Lower lobe of right lung (tissue), 2 donors: ENCODE data around the gene MPPED1. TPM values are rescaled to one million over a fixed set of nuclear protein-coding genes. Genes with fewer than 3 reads are reported as not detected.

Source experiments
- ATAC-seq, 2 donors: fragments of 200-7000 bp; cut with Tn5 transposase; one replicate each; pipeline ENCODE4 v1.9.1; 2020 to 2022; ENCODE audit warnings: mild to moderate bottlenecking in 2 of 2, moderate library complexity in 2 of 2
- DNase-seq: peaks from one replicate; pipeline ENCODE4 v3.0.0-alpha.2; 2020
- H3K27ac ChIP-seq: fragments of 200-600 bp; one replicate; pipeline ENCODE4 v1.8.0; 2022
- H3K27me3 ChIP-seq: fragments of 200-600 bp; one replicate; pipeline ENCODE4 v1.8.0; 2022; ENCODE audit warnings: low read depth
- H3K36me3 ChIP-seq: fragments of 200-600 bp; one replicate; pipeline ENCODE4 v1.8.0; 2022; ENCODE audit warnings: mild to moderate bottlenecking
- H3K4me1 ChIP-seq: fragments of 200-600 bp; one replicate; pipeline ENCODE4 v1.8.0; 2022
- H3K4me3 ChIP-seq: fragments of 200-600 bp; one replicate; pipeline ENCODE4 v1.8.0; 2022; ENCODE audit warnings: mild to moderate bottlenecking
- H3K9me3 ChIP-seq: fragments of 200-600 bp; one replicate; pipeline ENCODE4 v1.8.0; 2022
- intact Hi-C: fragments of 100-400 bp; cut with DNase I; formaldehyde crosslinking; loops from one replicate; pipeline ENCODE4 v1.11.0; 2022
- total RNA-seq: library from RNA; stranded (reverse); fragmentation: NEBNext Ultra II Directional; extraction: Animal tissue kit (Norgen Biotek cat#: 25700); gene quantifications from one replicate; pipeline ENCODE4 v1.2.1, GENCODE V29; 2021
- TF ChIP-seq, protein P1 (sequence below): fragments of 200-600 bp; IDR thresholded peaks from one replicate; pipeline ENCODE4 v1.8.0; 2022; ENCODE audit warnings: antibody characterized with exemption, mild to moderate bottlenecking
- donor health status: DM: no; HTN: yes; CAD: no; lungs with severe emphysema.

MPPED1 gene
- total RNA-seq, 1 donor from 2014 or later: not detected

DNA sequence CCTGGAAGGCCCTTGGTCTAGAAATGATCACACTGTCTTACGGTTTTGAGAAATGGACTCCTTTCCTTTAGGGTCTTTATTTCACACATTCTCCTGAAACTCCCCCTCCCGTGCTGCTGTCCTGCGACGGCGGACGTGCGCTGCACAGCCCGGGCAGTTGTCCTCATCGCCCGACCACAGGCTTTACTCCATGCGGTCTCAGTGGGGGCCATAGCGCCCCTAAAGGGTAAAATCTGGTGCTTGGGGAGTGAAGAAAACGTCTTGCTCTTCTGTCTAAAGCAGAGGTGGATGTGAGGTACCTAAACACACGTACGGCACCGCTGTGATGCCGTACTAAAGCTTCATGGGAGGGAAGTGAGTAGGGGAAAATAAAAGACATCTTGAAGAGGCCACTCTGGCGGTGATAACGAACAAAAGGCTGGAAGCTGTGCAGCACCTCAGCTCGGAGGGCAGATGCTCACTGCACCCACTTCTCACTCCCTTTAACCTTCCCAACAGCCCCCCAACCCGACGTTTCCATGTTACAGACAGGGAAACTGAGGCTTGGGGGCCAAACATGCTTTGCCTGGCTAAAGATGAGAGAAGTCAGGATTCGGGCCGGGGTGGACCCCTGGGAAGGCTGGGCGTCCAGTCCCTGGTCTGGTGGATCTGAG, 22.6 kb downstream of the MPPED1 start:
- H3K4me3 ChIP-seq: no peak overlapping the region
- intact Hi-C loops: no loop called here
- H3K9me3 ChIP-seq: no peaks in the 10 kb centered on the region
- peaks cover 40% of the 10 kb centered on the region for H3K27me3 ChIP-seq
- H3K27ac ChIP-seq: no peak overlapping the region
- DNase-seq: no peak
- H3K4me1 ChIP-seq: no peaks in the 10 kb centered on the region
- ATAC-seq: no peak
- TF ChIP-seq, protein P1, sequence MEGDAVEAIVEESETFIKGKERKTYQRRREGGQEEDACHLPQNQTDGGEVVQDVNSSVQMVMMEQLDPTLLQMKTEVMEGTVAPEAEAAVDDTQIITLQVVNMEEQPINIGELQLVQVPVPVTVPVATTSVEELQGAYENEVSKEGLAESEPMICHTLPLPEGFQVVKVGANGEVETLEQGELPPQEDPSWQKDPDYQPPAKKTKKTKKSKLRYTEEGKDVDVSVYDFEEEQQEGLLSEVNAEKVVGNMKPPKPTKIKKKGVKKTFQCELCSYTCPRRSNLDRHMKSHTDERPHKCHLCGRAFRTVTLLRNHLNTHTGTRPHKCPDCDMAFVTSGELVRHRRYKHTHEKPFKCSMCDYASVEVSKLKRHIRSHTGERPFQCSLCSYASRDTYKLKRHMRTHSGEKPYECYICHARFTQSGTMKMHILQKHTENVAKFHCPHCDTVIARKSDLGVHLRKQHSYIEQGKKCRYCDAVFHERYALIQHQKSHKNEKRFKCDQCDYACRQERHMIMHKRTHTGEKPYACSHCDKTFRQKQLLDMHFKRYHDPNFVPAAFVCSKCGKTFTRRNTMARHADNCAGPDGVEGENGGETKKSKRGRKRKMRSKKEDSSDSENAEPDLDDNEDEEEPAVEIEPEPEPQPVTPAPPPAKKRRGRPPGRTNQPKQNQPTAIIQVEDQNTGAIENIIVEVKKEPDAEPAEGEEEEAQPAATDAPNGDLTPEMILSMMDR: no peak
- H3K36me3 ChIP-seq: no peaks in the 10 kb centered on the region

DNA sequence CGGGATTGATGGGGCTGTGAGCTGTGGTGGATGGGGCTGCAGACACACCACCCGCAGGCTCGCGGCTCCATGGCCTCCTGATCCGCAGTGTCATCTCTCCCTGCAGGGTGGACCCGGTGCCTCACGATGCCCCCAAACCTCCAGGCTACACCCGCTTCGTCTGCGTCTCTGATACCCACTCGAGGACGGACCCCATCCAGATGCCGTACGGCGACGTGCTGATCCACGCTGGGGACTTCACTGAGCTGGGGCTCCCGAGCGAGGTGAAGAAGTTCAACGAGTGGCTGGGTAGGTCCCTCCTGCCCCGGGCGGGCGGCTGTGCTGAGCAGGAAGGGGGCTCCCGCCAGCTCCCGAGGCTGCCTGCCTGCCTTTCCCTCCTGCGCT, 23.1 kb downstream of the MPPED1 start:
- Histone ChIP-seq H3K9me3 (no peaks in the 10 kb centered on the region), H3K4me1 (no peaks in the 10 kb centered on the region), H3K27me3 (peaks cover 36% of the 10 kb centered on the region), H3K36me3 (no peaks in the 10 kb centered on the region), H3K4me3 (no peak overlapping the region), H3K27ac (no peak overlapping the region)
- intact Hi-C loops: no loop called here
- TF ChIP-seq, protein P1: no peak
- DNase-seq (no peak), ATAC-seq (no peak)

DNA sequence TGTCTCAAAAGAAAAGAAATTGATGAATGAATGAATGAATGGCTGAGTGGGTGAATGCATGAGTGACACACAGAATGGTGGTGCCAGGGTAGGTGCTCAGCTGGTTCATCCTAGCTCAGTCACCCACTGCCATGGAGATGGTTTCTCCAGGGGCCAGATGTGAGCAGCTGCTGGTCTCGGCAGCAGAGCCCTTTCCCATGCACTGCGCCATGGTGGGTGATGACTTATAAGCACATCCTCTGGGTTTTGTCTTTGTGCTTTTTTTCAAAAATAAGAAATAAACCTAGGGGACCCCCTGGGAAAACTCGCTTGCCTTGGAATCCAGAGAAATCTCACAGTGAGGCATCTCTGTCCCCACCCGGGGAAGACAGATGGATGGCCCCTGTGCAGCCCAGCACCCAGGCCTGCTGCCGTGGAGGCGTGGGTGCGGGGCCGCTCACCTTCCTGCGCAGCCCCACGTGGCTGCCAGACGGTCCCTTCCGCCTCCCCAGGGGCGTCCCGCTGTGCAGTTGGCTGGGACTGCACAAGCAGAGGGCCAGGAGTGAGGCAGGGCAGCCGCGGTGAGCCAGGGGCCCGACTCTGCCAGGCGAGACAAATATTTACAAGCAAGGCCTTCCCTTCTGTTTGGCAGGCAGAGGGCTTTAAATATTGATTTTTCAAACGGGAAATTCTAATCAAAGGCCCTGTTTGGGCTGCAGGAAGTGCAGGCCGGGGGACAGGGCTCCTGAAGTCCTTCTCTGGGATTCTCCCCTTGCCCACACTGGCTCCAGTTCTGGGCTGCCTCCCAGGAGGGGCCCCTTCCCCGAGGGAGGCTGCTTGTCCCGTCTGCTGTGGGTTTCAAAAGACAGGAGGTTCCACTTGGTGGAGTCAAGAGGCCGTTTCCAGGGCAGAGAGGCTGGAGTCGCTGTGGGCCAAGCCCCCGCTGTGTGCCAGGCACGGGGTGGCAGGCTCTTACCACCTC, 24.3 kb downstream of the MPPED1 start:
- intact Hi-C loops: no loop called here
- H3K9me3 ChIP-seq: no peaks in the 10 kb centered on the region
- peaks cover 33% of the 10 kb centered on the region for H3K27me3 ChIP-seq
- H3K36me3 ChIP-seq: no peaks in the 10 kb centered on the region
- H3K4me1 ChIP-seq: no peaks in the 10 kb centered on the region
- ATAC-seq: no peak
- no peak for DNase-seq
- H3K4me3 ChIP-seq: no peak overlapping the region
- no peak overlapping the region for H3K27ac ChIP-seq
- TF ChIP-seq, protein P1: no peak

DNA sequence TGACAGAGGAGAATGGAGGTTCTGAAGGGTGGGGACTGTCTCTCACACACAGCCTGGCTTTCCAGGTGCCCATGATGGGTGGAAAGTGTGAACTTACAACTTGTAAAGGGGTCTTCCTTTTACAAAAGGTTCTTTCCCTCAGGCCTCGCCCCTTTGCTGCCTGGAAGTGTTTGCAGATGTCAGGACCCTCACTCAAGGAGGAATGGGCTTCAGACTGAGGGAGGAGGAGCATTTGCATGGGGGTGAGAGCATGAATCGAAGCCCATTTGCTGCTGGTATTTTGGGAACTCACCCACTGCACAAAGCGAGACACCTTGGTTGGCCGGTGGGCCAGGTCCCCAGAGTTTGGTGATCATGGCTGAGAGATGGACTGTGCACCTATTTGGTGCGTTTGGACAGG, 25.1 kb downstream of the MPPED1 start:
- Histone ChIP-seq H3K9me3 (no peaks in the 10 kb centered on the region), H3K4me3 (no peak overlapping the region), H3K4me1 (no peaks in the 10 kb centered on the region), H3K36me3 (no peaks in the 10 kb centered on the region), H3K27ac (no peak overlapping the region), H3K27me3 (peaks cover 26% of the 10 kb centered on the region)
- intact Hi-C loops: no loop called here
- ATAC-seq: no peak
- TF ChIP-seq, protein P1: no peak
- no peak for DNase-seq

DNA sequence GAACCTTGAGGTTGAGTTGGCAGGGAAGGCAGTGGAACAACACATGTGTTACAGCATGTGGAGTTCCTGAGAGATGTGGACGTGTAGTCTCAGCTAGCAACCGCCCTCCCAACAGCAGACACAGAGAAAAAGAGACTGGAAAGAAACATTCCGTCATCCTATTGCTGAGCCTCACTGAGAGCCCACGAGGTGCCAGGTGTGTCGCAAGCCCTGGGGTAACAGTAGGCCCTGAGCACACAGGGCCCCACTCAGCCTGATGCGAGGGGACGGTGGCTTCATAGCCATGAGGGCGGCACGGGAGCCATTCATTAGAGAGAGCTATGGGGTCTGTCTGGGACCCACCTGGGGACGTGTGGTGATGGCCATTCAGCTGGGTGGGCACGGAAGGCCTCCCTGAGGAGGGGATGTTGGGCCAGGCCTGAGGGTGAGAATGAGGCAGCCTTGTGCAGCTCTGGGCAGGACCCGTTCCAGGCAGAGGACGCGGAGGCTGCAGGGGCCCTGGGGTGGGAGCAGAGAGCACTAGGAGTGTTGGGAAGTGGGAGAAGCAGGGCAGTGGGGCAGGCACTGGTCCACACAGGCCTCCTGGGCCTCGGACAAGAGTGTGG, 26.2 kb downstream of the MPPED1 start:
- Histone ChIP-seq H3K4me3 (no peak overlapping the region), H3K27ac (no peak overlapping the region), H3K9me3 (no peaks in the 10 kb centered on the region), H3K36me3 (no peaks in the 10 kb centered on the region), H3K4me1 (no peaks in the 10 kb centered on the region), H3K27me3 (peaks cover 23% of the 10 kb centered on the region)
- DNase-seq: no peak
- intact Hi-C loops: no loop called here
- TF ChIP-seq, protein P1: no peak
- ATAC-seq: no peak
